Fibroblast of mammary gland (primary cell): ENCODE results near the gene AUTS2.

Source experiments
- DNase-seq: peaks from one replicate; pipeline ENCODE4 v3.0.0-alpha.2; 2010; ENCODE audit warnings: low read depth
- H3K4me3 ChIP-seq: 2 replicates; pipeline ENCODE4 v1.5.1; 2011; ENCODE audit warnings: low read depth, mild to moderate bottlenecking, low read length, moderate library complexity; ENCODE audit not compliant: control insufficient read depth
- CTCF ChIP-seq: conservative IDR thresholded peaks from 2 replicates; pipeline ENCODE4 v1.5.1; 2011; ENCODE audit warnings: low read depth, low read length, inconsistent platforms; ENCODE audit not compliant: control insufficient read depth, insufficient read depth

The AUTS2 gene

DNA sequence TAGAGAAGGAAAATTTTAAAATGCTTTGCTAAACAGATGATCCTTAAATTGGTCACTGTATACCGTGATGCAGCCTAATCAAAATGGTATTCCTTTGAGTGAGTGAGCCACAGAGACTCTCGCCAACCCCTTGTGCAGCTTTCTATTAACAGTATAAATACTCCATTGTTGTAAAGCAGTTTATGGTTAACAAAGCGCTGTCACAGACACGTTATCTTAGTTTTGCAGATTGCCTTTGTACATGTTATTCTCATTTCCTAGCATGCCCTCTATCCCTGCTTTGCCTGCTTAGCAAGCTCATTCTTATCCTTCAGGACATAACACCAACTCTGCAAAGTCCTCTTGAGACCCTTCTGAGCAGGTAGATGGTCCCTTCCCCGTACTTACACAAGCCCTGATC is 694.4 kb downstream of the AUTS2 start:
- no peak for DNase-seq
- no peak for TF ChIP-seq CTCF
- H3K4me3 ChIP-seq, result no peak overlapping the region

GRCh38 chr7:70294211-70294911 is 696.1 kb downstream of the AUTS2 start:
- no peak for TF ChIP-seq CTCF
- DNase-seq, result no peak
- no peak overlapping the region for H3K4me3 ChIP-seq

DNA sequence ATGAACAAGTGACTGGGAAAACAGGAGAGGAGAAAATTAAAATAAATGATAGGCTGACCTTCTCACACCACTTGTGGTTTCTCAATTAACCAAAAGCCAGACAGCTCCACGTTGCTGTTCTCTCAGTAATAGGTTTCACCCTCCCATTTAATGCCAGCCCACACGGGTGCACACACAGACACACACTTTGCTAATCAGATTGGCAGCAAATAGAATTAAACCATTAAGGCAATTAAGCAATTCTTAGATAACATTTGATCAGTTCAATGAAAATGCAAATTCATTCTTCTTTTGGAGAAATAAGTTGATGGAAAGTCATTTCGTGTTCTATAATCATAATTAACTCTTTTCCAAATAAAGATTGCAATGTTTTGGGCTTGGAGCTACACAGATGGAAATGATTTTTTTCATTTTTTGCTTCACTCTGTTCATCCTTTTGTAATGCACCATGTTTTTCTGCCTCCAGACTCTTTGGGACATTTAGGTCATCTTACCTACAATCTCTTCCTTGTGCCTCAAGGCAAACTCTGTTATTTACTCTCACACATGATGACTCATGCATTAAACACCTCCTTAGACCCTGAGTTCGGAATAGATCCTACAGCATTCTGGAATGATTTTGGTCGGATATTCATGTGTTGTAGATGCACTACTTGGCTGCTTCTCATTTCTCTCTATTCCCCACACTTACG is 700.7 kb downstream of the AUTS2 start:
- no peak overlapping the region for H3K4me3 ChIP-seq
- DNase-seq, result no peak
- TF ChIP-seq CTCF, result no peak

- H3K4me3 ChIP-seq, result no peak overlapping the region
- DNase-seq, result no peak
- TF ChIP-seq CTCF, result no peak
Observed at GRCh38 chr7:70299472-70299807, 701.2 kb downstream of the AUTS2 start.

GRCh38 chr7:70301673-70302185 is 703.5 kb downstream of the AUTS2 start:
- TF ChIP-seq CTCF, result no peak
- DNase-seq, result no peak
- H3K4me3 ChIP-seq, result no peak overlapping the region

DNA sequence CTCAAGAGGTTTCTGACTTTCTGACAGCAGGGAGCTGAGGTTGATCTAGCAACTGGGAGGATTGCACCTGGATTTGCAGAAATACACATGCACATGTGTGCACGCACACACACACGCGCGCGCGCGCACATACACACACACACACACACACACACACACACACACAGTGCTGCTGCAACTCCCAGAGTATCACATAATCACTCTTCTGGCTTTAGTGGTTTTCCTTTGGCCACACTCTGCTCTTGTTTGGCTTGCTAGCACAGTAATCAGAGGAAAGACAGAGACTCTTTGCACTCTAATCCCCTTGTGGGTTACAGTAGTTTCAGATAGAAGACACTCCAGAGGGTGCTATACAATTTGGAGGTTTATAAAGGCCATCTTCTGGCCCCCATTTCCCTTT is 705.0 kb downstream of the AUTS2 start:
- DNase-seq, result no peak
- TF ChIP-seq CTCF, result no peak
- H3K4me3 ChIP-seq, result no peak overlapping the region

DNA sequence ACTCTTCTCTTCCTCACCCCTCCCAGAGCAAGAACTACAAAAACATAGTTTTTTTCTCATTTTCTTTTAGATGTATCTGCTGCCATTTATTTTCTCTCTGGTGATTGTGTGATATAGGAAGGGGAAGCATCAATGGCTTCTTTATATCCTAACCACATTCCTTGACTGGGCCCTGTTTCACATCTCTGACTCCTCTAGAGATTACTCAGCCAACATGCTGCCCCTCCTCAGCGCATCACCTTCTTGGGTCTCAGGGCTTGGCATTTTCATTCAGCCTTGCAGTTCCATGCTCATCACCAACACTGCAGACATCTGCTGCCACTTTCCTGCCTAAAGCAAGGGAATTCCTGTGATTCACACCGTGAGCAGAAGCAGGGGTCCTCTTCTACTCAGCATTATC is 705.5 kb downstream of the AUTS2 start:
- TF ChIP-seq CTCF, result no peak
- H3K4me3 ChIP-seq, result no peak overlapping the region
- DNase-seq, result no peak
